Type B pancreatic cell (in vitro differentiated cells): Measurements from ENCODE around the gene STMND1. TPM values are rescaled to one million over a fixed set of nuclear protein-coding genes. Genes with fewer than 3 reads are reported as not detected.

Source experiments
- DNase-seq: peaks from one replicate; pipeline ENCODE4 v3.0.0; 2021; ENCODE audit warnings: mixed read lengths; ENCODE audit not compliant: unreplicated experiment; ENCODE audit errors: extremely low spot score
- H3K27ac Mint-ChIP-seq: 2 replicates; pipeline ENCODE4 v1.8.0; 2021; ENCODE audit warnings: mild to moderate bottlenecking, mixed read lengths
- H3K27me3 Mint-ChIP-seq: 2 replicates; pipeline ENCODE4 v1.8.0; 2021; ENCODE audit warnings: mixed read lengths
- H3K36me3 Mint-ChIP-seq: 2 replicates; pipeline ENCODE4 v1.8.0; 2021; ENCODE audit warnings: mixed read lengths
- H3K4me1 Mint-ChIP-seq: one replicate; pipeline ENCODE4 v1.8.0; 2021; ENCODE audit warnings: mixed read lengths; ENCODE audit not compliant: unreplicated experiment
- H3K4me3 Mint-ChIP-seq: 2 replicates; pipeline ENCODE4 v1.8.0; 2021; ENCODE audit warnings: mild to moderate bottlenecking, mixed read lengths
- H3K9me3 Mint-ChIP-seq: 2 replicates; pipeline ENCODE4 v1.8.0; 2021; ENCODE audit warnings: mixed read lengths
- CTCF ChIP-seq: fragments of 200-600 bp; sonication (generic); conservative IDR thresholded peaks from 2 replicates; pipeline ENCODE4 v1.5.0; 2021; ENCODE audit warnings: antibody characterized with exemption, mild to moderate bottlenecking
- long read RNA-seq: library from polyadenylated mRNA; unstranded; transcript quantifications from one replicate; pipeline ENCODE4 v2.0.0, GENCODE V29; 2020
- total RNA-seq: library from RNA; stranded (reverse); gene quantifications from 2 replicates; pipeline ENCODE4 v1.2.1, GENCODE V29; 2021; ENCODE audit warnings: low replicate concordance

The STMND1 gene
- total RNA-seq = 0.43 and 2.2 TPM in 2 replicates
- long read RNA-seq = 0 reads

- TF ChIP-seq CTCF = no peak
- DNase-seq = peak; percentile 71
- Mint-ChIP-seq H3K36me3 (no peaks in the 10 kb centered on the region), H3K9me3 (peaks cover 4% of the 10 kb centered on the region), H3K4me1 (peaks cover 22% of the 10 kb centered on the region), H3K27ac (peak within 1 kb of the TSS; percentile 80), H3K27me3 (peaks cover 41% of the 10 kb centered on the region), H3K4me3 (peak within 1 kb of the TSS; percentile 92)
Observed at GRCh38 chr6:17101422-17102257, at the start of gene STMND1. TSS of gene STMND1 (plus strand) at chr6:17102050. CDS start at chr6:17102258, 208 bp downstream.

- Mint-ChIP-seq H3K4me3 (no peak overlapping the region), H3K9me3 (peaks cover 5% of the 10 kb centered on the region), H3K27me3 (no peaks in the 10 kb centered on the region), H3K4me1 (peaks cover 4% of the 10 kb centered on the region), H3K27ac (peak overlapping the region; percentile 32), H3K36me3 (no peaks in the 10 kb centered on the region)
- DNase-seq = no peak
- TF ChIP-seq CTCF = no peak
Observed at GRCh38 chr6:17054647-17055046, 47.2 kb upstream of the STMND1 start.

GRCh38 chr6:17057322-17057721 lies 44.5 kb upstream of the STMND1 start:
- Mint-ChIP-seq H3K4me3 (no peak overlapping the region), H3K27ac (no peak overlapping the region), H3K9me3 (peaks cover 5% of the 10 kb centered on the region), H3K4me1 (no peaks in the 10 kb centered on the region), H3K36me3 (no peaks in the 10 kb centered on the region), H3K27me3 (no peaks in the 10 kb centered on the region)
- no peak for TF ChIP-seq CTCF
- DNase-seq = no peak

- no peaks in the 10 kb centered on the region for H3K27me3 Mint-ChIP-seq
- TF ChIP-seq CTCF = no peak
- H3K36me3 Mint-ChIP-seq = no peaks in the 10 kb centered on the region
- no peak overlapping the region for H3K27ac Mint-ChIP-seq
- H3K9me3 Mint-ChIP-seq = peaks cover 5% of the 10 kb centered on the region
- no peak overlapping the region for H3K4me3 Mint-ChIP-seq
- DNase-seq = no peak
- H3K4me1 Mint-ChIP-seq = no peaks in the 10 kb centered on the region
Observed at GRCh38 chr6:17058550-17058949, 43.3 kb upstream of the STMND1 start.

GRCh38 chr6:17059022-17059421 lies 42.8 kb upstream of the STMND1 start:
- DNase-seq = no peak
- Mint-ChIP-seq H3K27ac (no peak overlapping the region), H3K4me3 (no peak overlapping the region), H3K9me3 (peaks cover 5% of the 10 kb centered on the region), H3K27me3 (no peaks in the 10 kb centered on the region), H3K36me3 (no peaks in the 10 kb centered on the region), H3K4me1 (no peaks in the 10 kb centered on the region)
- TF ChIP-seq CTCF = no peak
